Neuron (in vitro differentiated cells): ENCODE measurements around the gene UPK3BL1.
"Not testable (repeated sequence)": the region's sequence is repeated elsewhere in the genome, so short reads cannot be mapped to it uniquely, and the experiment has no call there.

Source experiments
- H2AFZ ChIP-seq: one replicate; pipeline ENCODE4 v1.6.1; 2013; ENCODE audit warnings: low read depth, mild to moderate bottlenecking, inconsistent platforms, low read length, moderate library complexity
- H3K27me3 ChIP-seq: one replicate; pipeline ENCODE4 v1.6.1; 2013; ENCODE audit warnings: low read length; ENCODE audit not compliant: insufficient read depth
- H3K36me3 ChIP-seq: one replicate; pipeline ENCODE4 v1.6.1; 2013; ENCODE audit warnings: low read length; ENCODE audit not compliant: insufficient read depth
- H3K4me1 ChIP-seq: one replicate; pipeline ENCODE4 v1.6.1; 2013; ENCODE audit warnings: low read length; ENCODE audit not compliant: insufficient read depth
- H3K4me3 ChIP-seq: 2 replicates; pipeline ENCODE4 v1.5.1; 2013; ENCODE audit warnings: mild to moderate bottlenecking, low read length, moderate library complexity
- H3K9me3 ChIP-seq: one replicate; pipeline ENCODE4 v1.6.1; 2013; ENCODE audit warnings: low read length

UPK3BL1 gene

DNA sequence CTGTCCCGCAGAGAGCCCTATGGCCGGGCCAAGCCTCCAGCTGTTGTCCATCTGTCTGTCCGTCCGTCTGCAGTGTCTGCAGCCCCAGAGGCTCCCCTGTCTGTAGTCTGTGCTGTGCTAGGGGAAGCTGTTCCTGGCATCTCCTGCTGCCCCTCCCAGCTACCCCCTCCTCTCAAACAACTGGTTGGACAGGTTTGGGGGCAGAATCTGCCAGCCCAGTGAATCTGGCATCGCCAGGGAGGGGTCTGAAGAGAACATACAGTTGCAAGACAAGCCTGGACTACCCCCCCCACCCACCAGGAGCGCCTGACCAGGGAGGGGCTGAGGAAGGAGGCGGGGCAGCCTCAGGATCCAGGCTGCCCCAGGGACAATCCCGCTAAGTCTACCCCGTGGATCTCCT, at the start of gene UPK3BL1:
TSS of gene UPK3BL1 (minus strand) at position 101 of the 400 bp plus-strand sequence. CDS start at position 51, 50 bp downstream.
- not testable (repeated sequence) for H3K4me3 ChIP-seq, H3K36me3 ChIP-seq, H3K27me3 ChIP-seq, H3K9me3 ChIP-seq, H2AFZ ChIP-seq, H3K4me1 ChIP-seq

DNA sequence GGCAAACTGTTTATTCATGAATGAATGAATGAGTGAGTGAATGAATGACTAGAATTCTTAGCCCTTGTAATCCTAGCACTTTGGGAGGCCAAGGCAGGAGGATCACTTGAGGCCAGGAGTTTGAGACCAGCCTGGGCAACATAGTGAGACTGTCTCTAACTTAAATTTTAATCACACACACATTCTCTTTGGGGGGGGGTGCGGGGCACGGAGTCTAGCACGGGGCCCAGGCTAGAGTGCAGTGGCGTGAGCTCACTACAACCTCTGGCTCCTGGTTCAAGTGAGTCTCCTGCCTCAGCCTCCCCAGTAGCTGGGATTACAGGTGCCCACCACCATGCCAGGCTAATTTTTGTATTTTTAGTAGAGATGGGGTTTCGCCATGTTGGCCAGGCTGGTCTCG, 48.0 kb upstream of the UPK3BL1 start:
- H3K9me3 ChIP-seq, H2AFZ ChIP-seq, H3K27me3 ChIP-seq, H3K4me3 ChIP-seq, H3K4me1 ChIP-seq, H3K36me3 ChIP-seq: not testable (repeated sequence)

- not testable (repeated sequence) for H3K27me3 ChIP-seq
Measured at GRCh38 chr7:102689436-102690282, 47.1 kb upstream of the UPK3BL1 start.

DNA sequence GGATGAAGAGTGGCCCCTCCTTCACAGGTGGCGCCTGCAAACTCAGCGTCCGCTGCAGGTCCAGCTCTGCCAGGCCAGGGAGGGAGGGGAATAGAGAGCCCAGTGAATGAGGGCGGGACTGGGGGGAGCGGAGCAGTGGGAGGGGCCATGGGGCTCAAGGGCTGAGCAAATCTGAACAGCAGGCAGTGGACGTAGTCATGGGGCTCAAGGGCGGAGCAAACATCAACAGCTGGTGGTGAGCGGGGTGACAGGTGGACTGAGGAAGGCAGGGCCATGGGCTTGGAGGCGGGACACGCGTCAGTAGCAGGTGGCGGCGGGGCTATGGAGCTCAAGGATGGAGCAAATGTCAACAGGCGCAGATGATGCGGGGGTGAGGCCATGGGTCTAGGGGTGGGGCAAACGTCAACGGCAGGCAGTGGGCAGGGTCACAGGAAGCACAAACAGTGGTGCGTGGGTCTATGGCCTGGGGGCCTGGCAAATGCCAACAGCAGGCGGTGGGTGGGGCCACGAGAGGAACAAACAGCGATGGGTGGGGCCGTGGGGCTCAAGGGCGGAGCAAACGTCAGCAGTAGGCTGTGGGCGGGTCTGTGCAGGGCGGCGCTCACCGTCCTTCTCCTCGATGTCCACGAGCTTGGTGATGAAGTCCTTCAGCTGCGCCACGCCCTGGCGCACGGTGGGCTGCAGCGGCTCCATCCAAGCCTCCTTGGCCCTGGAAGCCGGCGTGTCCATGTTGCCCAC, 45.9 kb upstream of the UPK3BL1 start:
- H3K4me1 ChIP-seq, H2AFZ ChIP-seq, H3K9me3 ChIP-seq, H3K4me3 ChIP-seq, H3K36me3 ChIP-seq, H3K27me3 ChIP-seq: not testable (repeated sequence)

More at GRCh38 chr7:102689436-102690282, 47.1 kb upstream of the UPK3BL1 start:
- not testable (repeated sequence) for H3K4me3 ChIP-seq, H3K9me3 ChIP-seq, H3K4me1 ChIP-seq, H3K36me3 ChIP-seq, H2AFZ ChIP-seq

GRCh38 chr7:102682560-102682959, 40.0 kb upstream of the UPK3BL1 start:
- H3K4me1 ChIP-seq, H3K27me3 ChIP-seq: not testable (repeated sequence)

GRCh38 chr7:102680780-102681179, 38.2 kb upstream of the UPK3BL1 start:
- not testable (repeated sequence) for H3K36me3 ChIP-seq, H2AFZ ChIP-seq, H3K9me3 ChIP-seq, H3K4me1 ChIP-seq, H3K4me3 ChIP-seq, H3K27me3 ChIP-seq

More at GRCh38 chr7:102682560-102682959, 40.0 kb upstream of the UPK3BL1 start:
- H3K4me3 ChIP-seq, H3K36me3 ChIP-seq, H2AFZ ChIP-seq, H3K9me3 ChIP-seq: not testable (repeated sequence)

DNA sequence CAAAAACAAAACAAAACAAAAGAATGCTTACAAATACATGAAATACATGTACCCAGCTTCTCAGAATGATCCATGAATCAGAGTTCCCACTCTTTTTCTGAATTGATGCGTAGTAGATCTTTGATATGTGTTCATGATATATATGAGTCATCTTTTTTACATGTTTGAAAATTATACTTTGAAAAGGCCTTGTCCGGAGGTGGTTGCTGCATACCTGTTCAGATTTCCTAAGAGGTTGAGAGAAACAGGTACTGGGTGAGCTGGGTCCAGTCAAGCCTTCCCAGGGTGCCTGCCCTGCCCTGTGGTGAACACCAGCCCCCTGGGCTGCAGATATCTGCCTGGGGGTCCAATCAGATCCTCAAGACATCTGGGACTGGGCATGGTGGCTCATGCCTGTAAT, 33.0 kb upstream of the UPK3BL1 start:
- not testable (repeated sequence) for H3K36me3 ChIP-seq, H3K27me3 ChIP-seq, H3K9me3 ChIP-seq, H2AFZ ChIP-seq, H3K4me3 ChIP-seq, H3K4me1 ChIP-seq

GRCh38 chr7:102673447-102674067, 31.0 kb upstream of the UPK3BL1 start:
- H2AFZ ChIP-seq = not testable (repeated sequence)

GRCh38 chr7:102671956-102672307, 29.3 kb upstream of the UPK3BL1 start:
- H3K4me1 ChIP-seq, H3K4me3 ChIP-seq, H3K36me3 ChIP-seq, H3K27me3 ChIP-seq, H2AFZ ChIP-seq, H3K9me3 ChIP-seq: not testable (repeated sequence)

More at GRCh38 chr7:102673447-102674067, 31.0 kb upstream of the UPK3BL1 start:
- H3K27me3 ChIP-seq, H3K4me3 ChIP-seq, H3K9me3 ChIP-seq, H3K4me1 ChIP-seq, H3K36me3 ChIP-seq: not testable (repeated sequence)

- H2AFZ ChIP-seq, H3K9me3 ChIP-seq, H3K4me1 ChIP-seq, H3K36me3 ChIP-seq, H3K27me3 ChIP-seq: not testable (repeated sequence)
- peak within 1 kb of the TSS; percentile 51 for H3K4me3 ChIP-seq
Measured at GRCh38 chr7:102671166-102671955, 28.8 kb upstream of the UPK3BL1 start, which contains the start of gene POLR2J2. TSS of gene POLR2J2 (minus strand) at chr7:102671663. CDS start at chr7:102671601, 62 bp downstream.

GRCh38 chr7:102667523-102667922, 24.9 kb upstream of the UPK3BL1 start:
- not testable (repeated sequence) for H2AFZ ChIP-seq, H3K9me3 ChIP-seq, H3K4me3 ChIP-seq, H3K4me1 ChIP-seq, H3K36me3 ChIP-seq, H3K27me3 ChIP-seq

GRCh38 chr7:102666850-102667249, 24.3 kb upstream of the UPK3BL1 start:
- not testable (repeated sequence) for H2AFZ ChIP-seq, H3K9me3 ChIP-seq, H3K36me3 ChIP-seq, H3K27me3 ChIP-seq, H3K4me1 ChIP-seq, H3K4me3 ChIP-seq

DNA sequence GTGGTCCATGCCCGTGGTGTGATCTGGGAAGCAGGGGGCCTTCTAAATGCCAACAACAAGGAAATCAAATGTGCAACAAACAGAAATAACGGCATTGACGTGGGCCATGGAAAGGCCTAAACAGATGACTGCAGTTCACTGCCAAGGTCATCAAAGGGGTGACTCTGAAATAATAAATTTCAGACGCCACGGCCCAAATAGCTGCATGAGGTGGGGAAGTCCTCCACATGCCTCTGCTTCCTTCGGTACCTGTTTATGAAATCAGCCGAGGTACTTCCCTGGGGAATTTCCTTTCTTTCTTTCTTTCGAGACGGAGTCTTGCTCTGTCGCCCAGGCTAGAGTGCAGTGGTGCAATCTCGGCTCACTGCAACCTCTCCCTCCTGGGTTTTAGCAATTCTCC, 22.2 kb upstream of the UPK3BL1 start:
- not testable (repeated sequence) for H3K9me3 ChIP-seq, H3K4me3 ChIP-seq, H3K4me1 ChIP-seq, H3K27me3 ChIP-seq, H3K36me3 ChIP-seq, H2AFZ ChIP-seq
